ENCODE results near the gene HS6ST2.
"Not testable (repeated sequence)": the region's sequence is repeated elsewhere in the genome, so short reads cannot be mapped to it uniquely, and the experiment has no call there.

The HS6ST2 gene

DNA sequence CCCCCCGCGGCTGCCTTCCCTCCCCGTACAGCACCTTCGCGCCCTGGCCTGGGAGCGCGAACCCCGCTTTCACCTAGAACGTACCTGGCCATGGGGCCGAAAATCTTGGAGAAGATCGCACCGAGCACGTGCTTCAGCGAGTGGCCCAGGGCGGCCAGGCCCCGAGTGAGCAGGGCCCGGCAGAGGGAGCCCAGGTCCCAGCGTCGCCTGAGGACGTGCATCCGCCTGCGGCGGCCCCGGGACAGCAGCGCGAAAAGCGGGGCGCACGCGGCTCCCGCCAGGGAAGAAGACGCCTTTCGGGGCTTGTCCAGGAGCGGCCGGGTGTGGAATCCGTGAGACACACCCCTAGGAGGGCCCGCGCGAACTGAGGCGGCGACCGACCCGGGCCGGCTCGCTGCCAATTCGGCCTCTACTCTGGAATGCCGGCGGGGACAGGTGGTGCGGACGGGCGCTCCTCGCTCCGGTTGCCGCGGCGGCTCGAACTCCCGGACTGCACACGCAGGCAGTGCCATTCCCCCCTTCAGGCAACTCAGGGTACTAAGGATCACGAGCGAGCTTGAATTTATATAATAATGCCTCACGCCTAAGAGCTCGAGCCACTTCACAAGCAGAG, at the start of gene HS6ST2:
Gene HS6ST2, minus strand, starts transcription at position 539 of the 613 bp plus-strand sequence.
- in situ Hi-C loops (cut with MboI; ENCODE audit: low sequenced_read_pairs): no loop called here

DNA sequence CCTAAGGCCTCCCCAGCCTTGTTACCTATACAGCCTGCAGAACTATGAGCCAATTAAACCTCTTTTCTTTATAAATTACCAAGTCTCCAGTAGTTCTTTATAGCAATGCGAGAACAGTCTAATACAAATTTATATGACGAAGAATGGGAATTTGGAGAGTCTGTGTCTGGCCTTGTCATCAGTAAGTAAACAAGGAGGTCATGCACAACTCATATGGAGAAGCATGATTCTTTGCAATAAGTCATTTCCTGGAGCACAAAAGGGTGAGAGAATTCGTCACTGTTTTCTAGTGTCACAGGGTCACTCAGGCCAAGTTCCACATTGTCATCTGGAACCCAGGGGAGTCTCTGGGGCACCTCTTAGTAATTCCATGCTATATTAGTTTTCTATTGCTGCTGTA, 49.0 kb upstream of the HS6ST2 start:
- in situ Hi-C loops (cut with MboI; ENCODE audit: low sequenced_read_pairs): no loop called here

DNA sequence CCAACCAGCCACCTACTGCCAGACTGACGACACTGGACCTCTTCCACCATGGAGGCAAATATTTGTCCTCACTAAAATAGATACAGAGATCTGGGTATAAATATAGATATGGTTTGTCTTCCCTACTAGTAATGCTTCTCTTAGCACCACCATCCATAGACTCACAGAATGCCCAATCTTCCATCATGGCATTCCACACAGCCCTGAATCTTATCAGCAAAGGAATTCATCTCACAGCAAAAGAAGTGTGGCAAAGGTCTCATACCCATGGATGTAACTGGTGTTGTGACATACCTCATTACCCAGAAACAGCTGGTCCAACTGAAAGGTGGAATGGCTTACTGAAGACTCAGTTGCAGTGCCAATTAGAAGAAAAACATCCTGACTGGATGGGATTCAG, 47.2 kb upstream of the HS6ST2 start:
- in situ Hi-C loops (cut with MboI; ENCODE audit: low sequenced_read_pairs): no loop called here

DNA sequence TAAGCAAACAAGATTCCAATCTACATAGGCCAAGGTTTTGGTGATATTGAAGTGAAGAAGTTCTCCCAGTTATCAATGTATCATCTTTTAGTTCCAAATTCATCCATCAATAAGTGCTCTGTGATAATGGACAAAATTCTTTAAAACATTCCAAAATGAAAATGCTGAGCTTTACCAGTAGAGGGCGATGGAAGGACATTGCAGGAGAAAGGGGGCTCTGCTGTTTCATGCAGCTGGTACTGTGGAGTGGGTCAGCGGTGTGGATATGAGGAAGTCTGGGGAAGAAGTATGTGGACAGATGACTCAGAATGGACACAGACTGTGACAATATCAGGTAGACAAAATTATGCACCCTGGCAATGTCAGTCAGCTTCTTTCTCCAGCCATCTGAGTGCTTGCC, 46.6 kb upstream of the HS6ST2 start:
- in situ Hi-C loops (cut with MboI; ENCODE audit: low sequenced_read_pairs): no loop called here

DNA sequence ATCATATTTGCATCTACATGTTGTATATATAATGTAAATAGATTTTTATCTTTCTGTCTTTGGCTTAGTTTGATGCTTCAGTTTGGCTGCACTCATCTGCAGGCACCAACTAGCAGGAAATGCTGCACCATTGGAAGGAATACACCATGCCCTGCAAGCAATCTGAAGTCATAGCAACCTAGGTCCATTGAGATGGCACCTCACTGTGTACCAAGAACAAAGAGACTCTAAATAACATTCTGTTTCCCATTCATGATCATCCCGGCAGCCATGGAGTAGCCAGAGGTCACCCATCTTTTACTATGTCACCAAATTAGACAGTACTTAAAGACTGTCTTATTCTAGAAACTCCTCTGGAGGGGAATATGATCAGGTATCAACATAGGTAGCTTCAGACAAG, 40.8 kb upstream of the HS6ST2 start:
- in situ Hi-C loops (cut with MboI; ENCODE audit: low sequenced_read_pairs): no loop called here

DNA sequence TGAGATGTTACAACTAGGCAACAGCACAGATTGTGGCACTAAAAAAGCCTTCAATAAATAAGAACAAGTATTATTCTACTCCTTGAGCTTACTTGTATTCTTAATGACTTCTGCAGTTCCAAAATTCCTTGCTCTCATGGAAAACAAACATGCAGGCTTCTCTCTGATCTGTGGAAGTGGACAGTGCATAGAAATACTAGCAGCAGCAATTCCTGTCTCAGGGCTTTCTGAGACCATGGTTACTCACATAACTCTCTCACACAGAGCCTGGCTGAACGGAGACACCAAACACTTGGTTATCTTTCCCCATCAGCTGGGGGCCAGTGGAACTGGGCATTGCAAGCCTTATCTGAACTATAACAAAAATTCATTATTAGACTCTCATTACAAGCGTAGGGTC, 32.4 kb upstream of the HS6ST2 start:
- in situ Hi-C loops (cut with MboI; ENCODE audit: low sequenced_read_pairs): no loop called here

DNA sequence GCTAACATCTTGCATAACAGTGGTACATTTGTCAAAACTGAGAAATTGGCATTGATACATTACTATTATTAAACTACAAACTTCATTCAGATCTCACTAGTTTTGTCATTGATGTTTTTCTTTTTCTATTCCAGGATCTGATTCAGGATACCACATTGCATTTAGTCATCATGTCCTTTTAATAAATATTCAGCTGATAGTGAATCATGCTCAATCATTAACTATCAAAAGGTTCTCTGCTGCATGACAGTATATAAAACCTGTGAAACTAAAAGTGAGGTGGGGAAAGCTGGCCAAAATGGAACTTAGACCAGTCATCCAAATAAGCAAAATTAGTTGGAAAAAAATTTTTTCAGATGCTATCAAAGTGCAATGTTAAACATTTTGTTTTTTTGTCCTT, 28.1 kb upstream of the HS6ST2 start:
- in situ Hi-C loops (cut with MboI; ENCODE audit: low sequenced_read_pairs): no loop called here

DNA sequence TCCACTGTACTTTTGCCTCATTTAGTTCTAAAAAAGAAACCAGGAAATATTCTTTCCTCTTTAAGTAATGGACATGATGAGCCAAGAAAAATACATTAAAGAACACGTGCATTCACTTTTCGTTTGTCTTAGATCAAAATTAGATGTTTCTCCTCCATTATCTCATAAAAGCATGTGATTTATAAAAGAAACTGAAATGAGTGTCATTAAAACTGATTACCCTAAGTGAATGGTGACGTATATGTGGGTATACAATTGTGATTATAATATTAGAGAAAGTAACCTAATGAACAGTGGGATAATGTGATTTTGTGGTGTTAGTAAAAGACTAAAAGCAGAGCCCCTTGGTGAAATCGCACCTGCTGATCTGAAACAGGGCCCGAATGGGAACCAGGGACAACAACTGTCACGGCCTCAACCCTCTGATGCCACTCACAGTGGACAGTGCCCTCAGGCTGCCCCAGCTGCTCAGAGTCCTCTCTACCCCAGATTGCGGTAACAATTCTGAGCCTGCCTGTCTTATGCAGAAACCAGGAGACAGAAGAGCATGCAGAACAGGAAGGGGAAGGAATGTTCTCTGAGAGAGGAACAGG, 25.7 kb upstream of the HS6ST2 start:
- in situ Hi-C loops (cut with MboI; ENCODE audit: low sequenced_read_pairs): no loop called here

DNA sequence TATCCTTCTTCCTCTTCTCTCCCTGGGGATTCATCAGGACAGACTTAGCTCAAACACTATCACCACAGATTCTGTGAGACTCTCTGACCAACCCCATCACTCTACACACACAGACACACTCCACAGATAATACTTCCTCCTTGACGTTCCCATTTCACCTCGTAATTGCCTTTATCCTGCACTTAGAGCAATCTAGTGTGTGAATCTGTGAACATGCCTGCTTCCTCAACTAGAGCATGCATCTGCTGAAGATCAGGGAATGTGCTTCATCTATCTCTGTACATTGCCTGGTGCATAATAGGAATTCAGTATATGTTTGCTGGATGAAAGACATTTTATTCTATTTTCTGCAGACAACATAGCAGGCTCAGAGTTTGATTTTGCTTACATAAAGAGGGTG, 25.1 kb upstream of the HS6ST2 start:
- in situ Hi-C loops (cut with MboI; ENCODE audit: low sequenced_read_pairs): no loop called here

DNA sequence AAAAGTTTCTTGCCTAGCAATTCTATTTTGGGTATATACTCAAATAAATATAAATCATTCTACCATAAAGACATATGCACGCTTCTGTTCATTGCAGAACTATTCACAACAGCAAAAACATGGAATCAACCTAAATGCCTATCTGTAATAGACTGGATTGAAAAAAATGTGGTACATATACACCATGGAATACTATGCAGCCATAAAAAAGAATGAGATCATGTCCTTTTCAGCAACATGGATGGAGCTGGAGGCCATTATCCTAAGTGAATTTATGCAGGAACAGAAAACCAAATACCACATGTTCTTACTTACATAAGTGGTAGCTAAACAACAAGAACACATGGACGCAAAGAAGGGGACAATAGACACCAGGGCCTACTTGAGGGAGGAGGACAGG, 21.6 kb upstream of the HS6ST2 start:
- in situ Hi-C loops (cut with MboI; ENCODE audit: low sequenced_read_pairs): not testable (repeated sequence)

DNA sequence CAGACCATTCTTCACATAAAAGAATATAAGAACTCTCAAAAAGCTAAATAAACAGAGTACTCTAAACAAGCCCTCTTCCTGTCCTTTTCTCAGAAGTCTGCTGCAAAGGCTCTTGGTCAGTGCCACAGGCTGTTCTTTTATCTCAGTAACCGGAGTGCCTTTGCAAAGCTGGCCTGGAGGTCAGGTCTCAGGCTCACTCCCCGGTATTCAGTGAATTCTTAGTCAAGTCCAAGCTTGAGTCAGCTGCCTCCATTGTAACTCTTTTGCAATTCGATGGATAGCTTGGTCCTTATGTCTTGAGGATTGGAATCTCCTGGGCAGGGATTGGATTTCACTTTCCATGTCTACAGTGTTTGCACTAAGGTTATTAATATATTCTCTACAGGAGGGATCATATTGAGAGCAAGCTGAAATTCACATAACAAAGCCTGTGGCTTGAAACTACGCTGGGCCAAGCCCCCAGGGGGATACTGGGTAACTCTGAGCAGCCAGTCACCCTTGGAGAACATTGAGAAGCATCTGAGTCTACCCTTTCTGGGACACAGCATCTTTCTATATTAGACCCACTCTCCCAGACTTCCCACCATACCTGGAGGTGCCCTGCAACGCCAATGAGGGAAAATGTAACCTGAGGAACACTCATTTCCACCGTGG, 10.0 kb upstream of the HS6ST2 start:
- in situ Hi-C loops (cut with MboI; ENCODE audit: low sequenced_read_pairs): no loop called here

DNA sequence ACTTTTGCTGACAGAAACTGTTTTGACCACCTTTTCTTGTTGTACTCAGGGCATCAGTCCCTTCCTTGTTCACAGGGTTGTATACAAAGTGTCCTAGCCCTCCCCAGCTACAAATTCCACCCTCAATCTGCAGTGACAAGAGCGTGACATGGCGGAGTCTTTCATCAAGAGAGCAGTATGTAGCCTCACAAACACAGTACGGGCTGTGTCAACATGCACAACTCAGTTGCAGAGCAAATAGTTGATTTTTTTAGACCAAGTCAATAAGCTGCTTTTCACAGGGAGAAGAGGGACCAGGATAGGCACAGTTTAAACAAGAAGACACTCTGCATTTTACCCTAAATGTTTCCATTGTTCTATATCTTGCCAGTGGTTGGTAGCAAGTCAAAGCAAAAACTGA, 8.6 kb upstream of the HS6ST2 start:
- in situ Hi-C loops (cut with MboI; ENCODE audit: low sequenced_read_pairs): no loop called here

DNA sequence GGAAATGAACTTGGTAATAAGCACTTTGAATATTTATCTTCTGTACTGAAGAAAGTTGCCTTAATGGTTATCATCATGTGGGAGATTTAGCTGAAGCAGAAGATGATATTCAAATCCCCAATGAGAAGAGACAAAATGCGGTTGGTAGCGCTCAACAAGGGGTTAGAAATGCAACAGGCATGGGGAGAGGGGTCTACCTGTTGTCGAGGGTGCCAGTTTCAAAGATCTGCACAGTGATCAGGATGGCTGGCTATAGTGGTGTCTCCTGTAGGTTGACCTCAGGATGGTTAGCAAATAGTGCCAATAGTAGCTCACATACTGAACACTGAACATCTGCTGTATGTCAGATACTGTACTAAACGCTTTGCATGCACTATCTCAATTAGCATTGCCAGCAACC, 7.0 kb upstream of the HS6ST2 start:
- in situ Hi-C loops (cut with MboI; ENCODE audit: low sequenced_read_pairs): no loop called here

DNA sequence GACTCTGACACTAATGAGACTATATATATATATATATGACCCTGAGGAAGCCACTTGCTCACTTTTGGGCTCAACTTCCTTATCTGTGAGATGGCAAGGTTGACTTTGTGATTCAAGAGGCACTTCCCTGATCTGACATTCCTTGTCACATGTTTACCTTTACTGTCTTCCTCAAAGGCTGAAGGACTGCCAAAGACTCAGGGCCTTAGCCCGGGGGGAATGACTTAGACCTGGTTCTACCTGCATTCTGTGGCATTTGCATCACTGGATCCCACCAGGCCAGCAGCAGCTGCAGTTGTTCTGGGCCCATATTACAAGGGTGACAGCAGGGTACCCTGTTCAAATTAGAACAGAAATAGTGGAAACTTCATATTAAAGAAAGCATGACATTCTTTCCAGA, 3.1 kb upstream of the HS6ST2 start:
- in situ Hi-C loops (cut with MboI; ENCODE audit: low sequenced_read_pairs): no loop called here

DNA sequence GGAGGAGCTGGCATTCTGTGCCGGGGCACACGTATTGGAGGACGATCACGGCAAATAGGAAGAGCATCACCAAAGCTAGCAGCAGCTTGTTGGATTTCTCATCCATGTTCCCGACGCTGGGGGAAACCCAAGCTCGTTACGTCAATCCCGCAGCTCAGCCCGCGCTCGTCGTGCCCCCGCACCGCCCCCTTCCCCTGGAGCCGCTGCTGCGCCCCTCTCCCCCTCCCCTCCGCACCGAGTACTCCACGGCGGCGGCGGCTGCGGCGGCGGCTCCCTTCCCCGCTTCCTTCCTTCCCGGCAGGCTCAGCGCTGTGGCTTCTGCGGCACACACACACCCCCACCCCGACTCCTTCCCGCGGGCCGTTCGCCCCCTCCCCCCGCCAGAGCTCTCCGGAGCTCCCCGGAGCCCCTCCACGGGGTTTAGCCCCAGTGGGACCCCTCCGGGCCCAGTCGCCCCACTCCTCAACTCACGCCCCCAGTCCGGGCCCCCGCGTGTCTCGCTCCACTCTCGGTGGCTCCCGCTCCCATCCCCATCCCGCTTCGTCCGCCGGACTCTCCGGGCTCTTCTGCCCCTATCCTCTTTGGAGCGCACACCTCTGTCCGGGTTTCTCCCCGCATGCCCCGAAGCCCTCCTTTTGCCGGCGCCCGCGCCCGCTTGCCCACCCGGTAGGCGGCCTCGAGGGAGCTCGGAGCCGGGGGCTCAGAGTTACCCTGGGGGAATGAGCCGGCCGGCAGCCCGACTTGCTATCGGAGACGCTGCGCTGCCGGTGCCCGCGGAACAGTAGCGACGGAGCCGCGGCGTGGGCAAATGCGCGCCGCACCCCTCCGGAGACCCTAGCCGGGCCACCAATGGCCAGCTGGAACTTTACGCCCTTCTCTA, 978 bp downstream of the HS6ST2 start:
- in situ Hi-C loops (cut with MboI; ENCODE audit: low sequenced_read_pairs): no loop called here

DNA sequence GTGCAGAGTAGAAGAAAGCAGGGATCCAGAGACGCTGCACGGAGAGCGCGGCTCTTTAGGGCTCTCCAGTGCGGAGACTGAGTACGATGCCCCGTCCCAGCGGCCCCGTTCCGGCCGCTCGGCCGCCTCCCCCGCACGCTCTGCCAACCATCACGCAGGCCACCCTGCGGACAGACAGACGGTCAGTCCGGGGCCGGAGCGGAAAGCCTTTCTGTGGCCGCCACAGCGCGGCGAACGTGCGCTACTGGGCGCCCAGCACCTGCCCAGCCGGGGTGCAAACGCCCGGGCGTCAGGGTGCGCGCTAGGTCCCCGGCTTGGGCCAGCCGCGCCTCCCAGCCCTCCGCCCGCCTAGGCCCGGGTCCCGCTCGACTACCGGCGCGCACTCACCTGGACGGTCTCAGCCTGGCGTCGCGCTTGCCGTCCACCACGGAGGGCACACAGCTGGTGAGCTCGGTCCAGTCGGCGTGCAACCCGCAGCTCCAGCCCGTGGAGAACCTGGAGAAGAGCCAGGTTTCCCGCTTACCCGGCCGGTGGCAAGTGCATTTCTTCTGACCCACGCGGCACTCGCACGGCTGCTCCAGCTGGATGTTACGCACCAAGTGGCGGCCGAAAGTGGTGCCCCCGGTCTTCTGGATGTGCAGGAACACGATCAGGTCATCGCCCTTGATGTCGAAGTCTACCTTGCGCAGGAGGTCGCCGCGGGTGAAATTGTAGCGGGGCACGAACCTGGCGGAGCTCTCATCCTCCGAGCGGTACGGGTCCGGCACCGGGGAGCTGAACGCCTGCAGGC, 1.8 kb downstream of the HS6ST2 start:
- in situ Hi-C loops (cut with MboI; ENCODE audit: low sequenced_read_pairs): no loop called here

DNA sequence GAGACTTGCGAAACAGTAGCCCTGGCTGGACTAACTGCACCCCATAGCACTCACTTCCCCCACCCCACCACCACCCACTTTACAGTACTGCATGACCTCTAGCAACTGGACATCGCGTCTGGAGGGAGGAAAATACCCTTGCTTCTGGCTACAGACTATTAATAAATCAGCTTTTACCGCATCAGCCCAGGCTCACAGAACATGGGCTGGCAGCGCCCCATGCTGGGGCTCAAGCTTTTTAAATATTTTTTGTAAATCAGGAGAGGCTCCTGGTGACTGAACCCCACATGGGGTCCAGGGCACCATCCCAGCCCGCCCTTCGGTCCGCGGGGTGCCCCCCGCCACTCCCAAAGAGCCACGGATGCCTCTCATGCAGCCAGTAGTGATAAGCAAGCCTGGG, 2.7 kb downstream of the HS6ST2 start:
- in situ Hi-C loops (cut with MboI; ENCODE audit: low sequenced_read_pairs): no loop called here

DNA sequence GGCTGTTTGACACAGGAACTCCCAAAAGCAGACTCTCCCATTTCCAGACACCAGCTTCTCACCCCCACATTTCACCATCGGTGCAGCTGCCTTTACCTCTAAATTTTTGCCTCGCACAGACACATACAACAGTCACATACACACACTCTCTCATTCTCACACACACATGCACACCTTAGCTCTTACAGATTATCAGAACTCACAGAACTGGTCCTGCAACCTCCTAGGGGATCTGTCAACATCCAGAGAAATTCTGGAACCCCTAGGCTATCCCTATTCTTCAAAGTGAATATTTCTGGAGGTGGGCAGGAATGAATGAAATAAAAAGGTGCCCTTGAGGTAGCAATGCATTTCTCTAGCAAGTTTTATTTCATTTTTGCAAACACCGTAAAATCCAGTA, 4.1 kb downstream of the HS6ST2 start:
- in situ Hi-C loops (cut with MboI; ENCODE audit: low sequenced_read_pairs): no loop called here

DNA sequence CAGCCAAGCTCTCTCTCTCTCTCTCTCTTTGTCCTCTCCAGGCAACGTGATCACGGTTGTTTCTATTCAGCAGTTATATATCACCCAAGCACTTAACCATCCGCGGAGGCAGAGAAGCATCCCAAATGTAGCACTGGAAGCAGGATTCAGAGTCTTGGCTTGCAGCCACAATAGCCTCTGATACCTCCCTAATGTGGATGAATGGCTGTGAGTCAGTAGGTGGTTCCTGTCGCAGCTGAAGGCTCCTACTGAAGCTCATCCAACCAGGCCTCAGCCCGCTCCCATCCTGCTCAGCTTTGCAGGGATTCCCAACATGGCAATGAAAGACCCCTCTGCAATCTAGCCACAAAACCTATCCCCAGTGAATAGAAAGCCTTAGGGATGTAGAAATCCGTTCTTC, 5.1 kb downstream of the HS6ST2 start:
- in situ Hi-C loops (cut with MboI; ENCODE audit: low sequenced_read_pairs): no loop called here

DNA sequence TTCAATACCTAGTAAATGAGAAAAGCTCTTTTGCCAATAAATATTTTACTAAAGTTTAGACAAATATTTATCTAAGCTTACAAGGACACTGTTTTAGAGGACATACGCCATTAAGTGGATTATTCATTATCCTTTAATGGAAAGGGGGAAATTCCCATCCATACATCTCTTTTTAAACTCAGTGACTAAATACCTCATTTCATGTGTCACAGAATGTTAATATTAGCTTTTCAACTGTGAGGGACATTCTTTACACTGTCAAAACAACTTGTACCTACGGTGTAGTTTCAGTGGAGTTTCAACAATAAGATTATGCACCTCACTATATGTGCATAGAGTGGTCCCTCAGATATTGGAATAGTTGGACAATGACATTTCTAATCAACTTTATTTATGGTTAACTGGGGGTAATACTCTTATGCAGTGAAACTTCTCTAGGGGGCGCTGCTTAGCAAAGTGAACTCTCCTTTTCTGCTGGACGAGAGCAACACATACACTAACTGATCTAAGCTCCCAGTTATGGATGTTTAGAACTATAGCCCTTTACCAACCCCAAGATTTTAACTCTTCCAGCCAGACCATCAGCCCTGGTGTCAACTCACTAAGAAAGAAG, 9.7 kb downstream of the HS6ST2 start:
- in situ Hi-C loops (cut with MboI; ENCODE audit: low sequenced_read_pairs): no loop called here

Data from hTERT RPE-1 (cell line).